NCI-H446 (cell line): Measurements from ENCODE around the gene PDZD2.
"Not testable (repeated sequence)": the region's sequence is repeated elsewhere in the genome, so short reads cannot be mapped to it uniquely, and the experiment has no call there.

Experiments used
- DNase-seq, 2 experiments: peaks; one replicate each; lab custom pipeline; 2025; lab: John Stamatoyannopoulos, UW

Gene PDZD2

GRCh38 chr5:32076699-32077695 lies 438.1 kb downstream of the PDZD2 start:
- peak; percentile 51 to 67 for DNase-seq

GRCh38 chr5:32078855-32079254 lies 439.9 kb downstream of the PDZD2 start:
- DNase-seq: not testable (repeated sequence)

- not testable (repeated sequence) for DNase-seq
Observed at GRCh38 chr5:32080565-32080964, 441.6 kb downstream of the PDZD2 start.

GRCh38 chr5:32082701-32083100 lies 443.8 kb downstream of the PDZD2 start:
- DNase-seq: no peak

GRCh38 chr5:32083981-32084430 lies 445.1 kb downstream of the PDZD2 start:
- peak in 1 of 2 experiments; percentile 40 for DNase-seq

- DNase-seq: no peak
Observed at GRCh38 chr5:32087086-32088082, 448.5 kb downstream of the PDZD2 start.

GRCh38 chr5:32088214-32088613 lies 449.3 kb downstream of the PDZD2 start:
- DNase-seq: no peak

GRCh38 chr5:32089146-32090000 lies 450.4 kb downstream of the PDZD2 start:
- no peak for DNase-seq

- DNase-seq: no peak
Observed at GRCh38 chr5:32090026-32090754, 451.3 kb downstream of the PDZD2 start.

- DNase-seq: no peak
Observed at GRCh38 chr5:32090755-32091128, 451.8 kb downstream of the PDZD2 start.

GRCh38 chr5:32092938-32093812 lies 454.2 kb downstream of the PDZD2 start:
- peak; percentile 80 to 88 for DNase-seq

GRCh38 chr5:32094691-32095090 lies 455.8 kb downstream of the PDZD2 start:
- DNase-seq: no peak

GRCh38 chr5:32095261-32095671 lies 456.3 kb downstream of the PDZD2 start:
- no peak for DNase-seq

GRCh38 chr5:32096891-32097595 lies 458.1 kb downstream of the PDZD2 start:
- DNase-seq: peak in 1 of 2 experiments; percentile 18

GRCh38 chr5:32098291-32098690 lies 459.4 kb downstream of the PDZD2 start:
- no peak for DNase-seq

- no peak for DNase-seq
Observed at GRCh38 chr5:32098890-32099310, 460.0 kb downstream of the PDZD2 start.

GRCh38 chr5:32099486-32100035 lies 460.6 kb downstream of the PDZD2 start:
- no peak for DNase-seq

GRCh38 chr5:32100230-32100629 lies 461.3 kb downstream of the PDZD2 start:
- no peak for DNase-seq
